Left colon (tissue), 2 donors: ENCODE results near the gene OR8K1. TPM values are rescaled to one million over a fixed set of nuclear protein-coding genes. Genes with fewer than 3 reads are reported as not detected.

Experiments
- ATAC-seq: fragments of 200-7000 bp; cut with Tn5 transposase; one replicate; pipeline ENCODE4 v1.9.1; 2020; ENCODE audit warnings: mild to moderate bottlenecking, moderate library complexity
- DNase-seq, 2 donors: peaks; one replicate each; pipeline ENCODE4 v3.0.0-alpha.2; 2020
- intact Hi-C, 2 donors: fragments of 100-400 bp; cut with DNase I in 1 of 2; cut with micrococcal nuclease in 1 of 2; formaldehyde crosslinking; loops; one replicate each; pipeline versions ENCODE4 v1.11.2 to v1.14.0; 2022; cut with DNase I, micrococcal nuclease
- long read RNA-seq: library from polyadenylated mRNA; unstranded; transcript quantifications from one replicate; pipeline ENCODE4 v2.0.0, GENCODE V29; 2021
- total RNA-seq, 2 donors: library from RNA; stranded (reverse); fragmentation: NEBNext Ultra II Directional; extraction: Animal tissue kit (Norgen Biotek cat#: 25700); gene quantifications; one replicate each; pipeline ENCODE4 v1.2.1, GENCODE V29; 2021
- donor health status: DM: no; HTN: no; CAD: no.
- donor health status: DM: yes; HTN: yes; CAD: no.

The OR8K1 gene
- total RNA-seq, result not detected
- long read RNA-seq, result 0 reads

- intact Hi-C loops, result no loop called here
- no peak for ATAC-seq
- no peak for DNase-seq
Observed at GRCh38 chr11:56345739-56346138, at the start of gene OR8K1. Gene OR8K1, plus strand, starts transcription at chr11:56346039. Its CDS starts 0 bp downstream, at chr11:56346039.

GRCh38 chr11:56296898-56297297 is 48.9 kb upstream of the OR8K1 start:
- no peak for ATAC-seq
- intact Hi-C loops, result no loop called here
- DNase-seq, result no peak

GRCh38 chr11:56307836-56308235 is 38.0 kb upstream of the OR8K1 start:
- DNase-seq (no peak), ATAC-seq (no peak)
- intact Hi-C loops, result no loop called here

GRCh38 chr11:56314844-56315243 is 31.0 kb upstream of the OR8K1 start, which contains the start of gene OR8K3:
Gene OR8K3, plus strand, starts transcription at chr11:56315144. Its CDS starts 3,163 bp downstream, at chr11:56318307.
- DNase-seq (no peak), ATAC-seq (no peak)
- intact Hi-C loops, result no loop called here

- intact Hi-C loops, result no loop called here
- no peak for DNase-seq
- no peak for ATAC-seq
Observed at GRCh38 chr11:56331861-56332491, 13.9 kb upstream of the OR8K1 start.

GRCh38 chr11:56333156-56333555 is 12.7 kb upstream of the OR8K1 start:
- intact Hi-C loops, result no loop called here
- no peak for DNase-seq
- ATAC-seq, result no peak

GRCh38 chr11:56340289-56340688 is 5.5 kb upstream of the OR8K1 start:
- no peak for ATAC-seq
- no peak for DNase-seq
- intact Hi-C loops, result no loop called here

GRCh38 chr11:56353991-56354390 is 8.2 kb downstream of the OR8K1 start, which contains the start of gene OR8J1:
Gene OR8J1, plus strand, starts transcription at chr11:56354291. Its CDS starts 5,956 bp downstream, at chr11:56360247.
- DNase-seq (no peak), ATAC-seq (no peak)
- intact Hi-C loops, result no loop called here

GRCh38 chr11:56375324-56375723 is 29.5 kb downstream of the OR8K1 start, which contains the start of gene OR8U1:
Gene OR8U1, plus strand, starts transcription at chr11:56375624. Its CDS starts 0 bp downstream, at chr11:56375624.
- intact Hi-C loops, result no loop called here
- ATAC-seq (no peak), DNase-seq (no peak)

GRCh38 chr11:56380120-56380519 is 34.3 kb downstream of the OR8K1 start:
- intact Hi-C loops, result no loop called here
- no peak for DNase-seq
- no peak for ATAC-seq

GRCh38 chr11:56394381-56394780 is 48.5 kb downstream of the OR8K1 start:
- ATAC-seq (no peak), DNase-seq (no peak)
- intact Hi-C loops, result no loop called here

GRCh38 chr11:56396047-56396446 is 50.2 kb downstream of the OR8K1 start:
- DNase-seq, result no peak
- intact Hi-C loops, result no loop called here
- no peak for ATAC-seq

Other genes starting within 250 kb of the OR8K1 start
- not detected for gene OR8H2, start 242.4 kb upstream of the OR8K1 start, total RNA-seq
- not detected for gene OR8H3, start 223.7 kb upstream of the OR8K1 start, total RNA-seq
- not detected for gene OR8J3, start 205.8 kb upstream of the OR8K1 start, total RNA-seq
- gene OR8K5, start 185.7 kb upstream of the OR8K1 start, total RNA-seq, result not detected
- gene OR5J2, start 169.4 kb upstream of the OR8K1 start, total RNA-seq, result not detected
- not detected for gene OR5T2, start 111.8 kb upstream of the OR8K1 start, total RNA-seq
- gene OR5T3, start 93.8 kb upstream of the OR8K1 start, total RNA-seq, result not detected
- not detected for gene OR5T1, start 71.9 kb upstream of the OR8K1 start, total RNA-seq
- gene OR8H1, start 53.8 kb upstream of the OR8K1 start, total RNA-seq, result not detected
- not detected for gene OR8K3, start 30.9 kb upstream of the OR8K1 start, total RNA-seq
- gene OR8J1, start 8.3 kb downstream of the OR8K1 start, total RNA-seq, result not detected
- gene OR8U1, start 29.6 kb downstream of the OR8K1 start, total RNA-seq, result not detected
- gene OR5AL1, start 66.7 kb downstream of the OR8K1 start, total RNA-seq, result not detected
- not detected for gene OR5M3, start 127.3 kb downstream of the OR8K1 start, total RNA-seq
- gene OR5M8, start 145.3 kb downstream of the OR8K1 start, total RNA-seq, result not detected
- not detected for gene OR5M11, start 197.2 kb downstream of the OR8K1 start, total RNA-seq
- not detected for gene OR5M10, start 231.7 kb downstream of the OR8K1 start, total RNA-seq